ENCODE results near the gene BCAS2.
"Not testable (repeated sequence)": the region's sequence is repeated elsewhere in the genome, so short reads cannot be mapped to it uniquely, and the experiment has no call there.

The BCAS2 gene

GRCh38 chr1:114564141-114564540 lies 17.3 kb downstream of the BCAS2 start:
- no peak for DNase-seq (ENCODE audit: extremely low spot score)
- no peak for TF ChIP-seq HDGF (IDR thresholded peaks at IDR 0.05; ENCODE audit: borderline replicate concordance)
- no peak for TF ChIP-seq TARDBP (IDR thresholded peaks at IDR 0.05)
- TF ChIP-seq ZNF384 (IDR thresholded peaks at IDR 0.05): no peak
- TF ChIP-seq ARNT (IDR thresholded peaks at IDR 0.05): no peak
- no peak for TF ChIP-seq FOXK2 (IDR thresholded peaks at IDR 0.05)
- no peak for TF ChIP-seq FOXM1 (IDR thresholded peaks at IDR 0.05; ENCODE audit: borderline replicate concordance)
- TF ChIP-seq ELF4 (IDR thresholded peaks at IDR 0.05): no peak
- TF ChIP-seq NFRKB (IDR thresholded peaks at IDR 0.05): no peak
- no peak for TF ChIP-seq FOXA1 (IDR thresholded peaks at IDR 0.05)
- TF ChIP-seq CTBP1 (IDR thresholded peaks at IDR 0.05; ENCODE audit: borderline replicate concordance): no peak
- no peak for TF ChIP-seq SUZ12 (IDR thresholded peaks at IDR 0.05)
- TF ChIP-seq LEF1 (IDR thresholded peaks at IDR 0.05; ENCODE audit: borderline replicate concordance): no peak
- no peak for TF ChIP-seq PKNOX1 (IDR thresholded peaks at IDR 0.05)
- TF ChIP-seq L3MBTL2 (conservative IDR thresholded peaks at IDR 0.05): no peak
- no peak for TF ChIP-seq SP1 (IDR thresholded peaks at IDR 0.05)
- TF ChIP-seq BHLHE40 (IDR thresholded peaks at IDR 0.05; ENCODE audit: borderline replicate concordance): no peak
- ChIA-PET POLR2A (no interaction called here), CTCF (no interaction called here)

- CTCF ChIA-PET; POLR2A ChIA-PET; DNase-seq (ENCODE audit: extremely low spot score): not testable (repeated sequence)
These were observed 18.4 kb downstream of the BCAS2 start for GRCh38 chr1:114562978-114563510.

GRCh38 chr1:114561333-114561732 lies 20.1 kb downstream of the BCAS2 start:
- DNase-seq (ENCODE audit: extremely low spot score): no peak
- ChIA-PET CTCF (interaction anchor here (0.8 kb wide), 1 partner anchor 214 kb away, joined by 4 read pairs; no protein-coding TSS in a partner anchor), POLR2A (no interaction called here)
- TF ChIP-seq NFRKB (IDR thresholded peaks at IDR 0.05): no peak
- TF ChIP-seq FOXK2 (IDR thresholded peaks at IDR 0.05): no peak
- TF ChIP-seq FOXM1 (IDR thresholded peaks at IDR 0.05; ENCODE audit: borderline replicate concordance): no peak
- TF ChIP-seq SUZ12 (IDR thresholded peaks at IDR 0.05): no peak

GRCh38 chr1:114559356-114559755 lies 22.1 kb downstream of the BCAS2 start:
- POLR2A ChIA-PET: interaction anchor here (0.7 kb wide), 1 partner anchor 531 kb away, joined by 3 read pairs; no protein-coding TSS in a partner anchor

GRCh38 chr1:114558544-114558943 lies 22.9 kb downstream of the BCAS2 start:
- ChIA-PET CTCF (no interaction called here), POLR2A (no interaction called here)
- DNase-seq (ENCODE audit: extremely low spot score): peak; percentile 32

More at GRCh38 chr1:114559356-114559755, 22.1 kb downstream of the BCAS2 start:
- CTCF ChIA-PET: no interaction called here
- TF ChIP-seq FOXM1 (IDR thresholded peaks at IDR 0.05; ENCODE audit: borderline replicate concordance) (no peak), FOXA1 (IDR thresholded peaks at IDR 0.05) (no peak), L3MBTL2 (conservative IDR thresholded peaks at IDR 0.05) (no peak), ZNF384 (IDR thresholded peaks at IDR 0.05) (no peak), BHLHE40 (IDR thresholded peaks at IDR 0.05; ENCODE audit: borderline replicate concordance) (no peak), SP1 (IDR thresholded peaks at IDR 0.05) (no peak)
- no peak for DNase-seq (ENCODE audit: extremely low spot score)

GRCh38 chr1:114554577-114554976 lies 26.8 kb downstream of the BCAS2 start:
- TF ChIP-seq BHLHE40 (IDR thresholded peaks at IDR 0.05; ENCODE audit: borderline replicate concordance) (no peak), L3MBTL2 (conservative IDR thresholded peaks at IDR 0.05) (no peak), SP1 (IDR thresholded peaks at IDR 0.05) (no peak), FOXM1 (IDR thresholded peaks at IDR 0.05; ENCODE audit: borderline replicate concordance) (no peak), LEF1 (IDR thresholded peaks at IDR 0.05; ENCODE audit: borderline replicate concordance) (no peak), TARDBP (IDR thresholded peaks at IDR 0.05) (no peak), FOXA1 (IDR thresholded peaks at IDR 0.05) (no peak), PKNOX1 (IDR thresholded peaks at IDR 0.05) (no peak), ZNF384 (IDR thresholded peaks at IDR 0.05) (no peak), CTBP1 (IDR thresholded peaks at IDR 0.05; ENCODE audit: borderline replicate concordance) (no peak)
- ChIA-PET POLR2A (no interaction called here), CTCF (no interaction called here)
- DNase-seq (ENCODE audit: extremely low spot score): no peak

More at GRCh38 chr1:114558544-114558943, 22.9 kb downstream of the BCAS2 start:
- no peak for TF ChIP-seq FOXM1 (IDR thresholded peaks at IDR 0.05; ENCODE audit: borderline replicate concordance)
- no peak for TF ChIP-seq SP1 (IDR thresholded peaks at IDR 0.05)
- TF ChIP-seq PKNOX1 (IDR thresholded peaks at IDR 0.05): 0 out of 2 replicates have a peak, but pooled peaks have one; percentile 8

GRCh38 chr1:114552106-114552639 lies 29.2 kb downstream of the BCAS2 start:
- ChIA-PET CTCF (no interaction called here), POLR2A (no interaction called here)
- TF ChIP-seq BHLHE40 (IDR thresholded peaks at IDR 0.05; ENCODE audit: borderline replicate concordance): no peak
- TF ChIP-seq FOXK2 (IDR thresholded peaks at IDR 0.05): no peak
- TF ChIP-seq SUZ12 (IDR thresholded peaks at IDR 0.05): no peak
- TF ChIP-seq FOXM1 (IDR thresholded peaks at IDR 0.05; ENCODE audit: borderline replicate concordance): no peak
- no peak for TF ChIP-seq PKNOX1 (IDR thresholded peaks at IDR 0.05)
- TF ChIP-seq LEF1 (IDR thresholded peaks at IDR 0.05; ENCODE audit: borderline replicate concordance): no peak
- no peak for TF ChIP-seq L3MBTL2 (conservative IDR thresholded peaks at IDR 0.05)
- TF ChIP-seq NFRKB (IDR thresholded peaks at IDR 0.05): no peak
- TF ChIP-seq TARDBP (IDR thresholded peaks at IDR 0.05): no peak
- TF ChIP-seq CTBP1 (IDR thresholded peaks at IDR 0.05; ENCODE audit: borderline replicate concordance): no peak
- TF ChIP-seq ZNF384 (IDR thresholded peaks at IDR 0.05): no peak
- no peak for DNase-seq (ENCODE audit: extremely low spot score)
